Loucy (cell line): ENCODE measurements around the gene NEUROG3.

ENCODE experiments used
- H2AFZ ChIP-seq: fragments of 200-600 bp; sonication (generic); 2 replicates; pipeline ENCODE4 v1.6.0; 2016; ENCODE audit warnings: antibody characterized with exemption, mild to moderate bottlenecking, low read length, moderate library complexity
- H3F3A ChIP-seq: fragments of 200-600 bp; 2 replicates; pipeline ENCODE4 v1.6.0; 2016; ENCODE audit warnings: antibody characterized with exemption, low read depth, mild to moderate bottlenecking
- H3K27me3 ChIP-seq: fragments of 200-600 bp; sonication (generic); 2 replicates; pipeline ENCODE4 v1.6.1; 2014; ENCODE audit warnings: low read length, mild to moderate bottlenecking; ENCODE audit not compliant: insufficient read depth, poor library complexity, severe bottlenecking
- H3K36me3 ChIP-seq: fragments of 200-600 bp; sonication (generic); 2 replicates; pipeline ENCODE4 v1.6.1; 2016; ENCODE audit warnings: low read length; ENCODE audit not compliant: insufficient read depth
- H3K4me1 ChIP-seq: fragments of 200-600 bp; sonication (generic); 2 replicates; pipeline ENCODE4 v1.5.1; 2014; ENCODE audit warnings: low read length, mild to moderate bottlenecking; ENCODE audit not compliant: insufficient read depth, poor library complexity, severe bottlenecking
- H3K4me2 ChIP-seq: fragments of 200-600 bp; sonication (generic); 2 replicates; pipeline ENCODE4 v1.6.0; 2014; ENCODE audit warnings: antibody characterized with exemption, low read length, low read depth, mild to moderate bottlenecking; ENCODE audit not compliant: poor library complexity, severe bottlenecking
- H3K4me3 ChIP-seq: fragments of 200-600 bp; sonication (generic); 2 replicates; pipeline ENCODE4 v1.5.1; 2014; ENCODE audit warnings: low read length, mild to moderate bottlenecking, mixed read lengths; ENCODE audit not compliant: poor library complexity, severe bottlenecking
- H3K79me2 ChIP-seq: fragments of 200-600 bp; sonication (generic); 2 replicates; pipeline ENCODE4 v1.6.1; 2014; ENCODE audit warnings: low read length; ENCODE audit not compliant: insufficient read depth
- H3K9ac ChIP-seq: fragments of 200-600 bp; sonication (generic); 2 replicates; pipeline ENCODE4 v1.6.0; 2014; ENCODE audit warnings: mild to moderate bottlenecking, low read depth, low read length, moderate library complexity; ENCODE audit not compliant: poor library complexity, severe bottlenecking
- H3K9me2 ChIP-seq: fragments of 200-600 bp; sonication (generic); replicated peaks from 2 replicates; pipeline ENCODE4 v1.6.1; 2016; ENCODE audit warnings: low read depth, low read length, mixed read lengths
- H3K9me3 ChIP-seq: fragments of 200-600 bp; sonication (generic); 2 replicates; pipeline ENCODE4 v1.6.1; 2014; ENCODE audit warnings: mild to moderate bottlenecking, antibody characterized with exemption, low read length, low read depth; ENCODE audit not compliant: insufficient read depth
- H4K20me1 ChIP-seq: fragments of 200-600 bp; sonication (generic); 2 replicates; pipeline ENCODE4 v1.6.0; 2014; ENCODE audit warnings: antibody characterized with exemption, low read length, mild to moderate bottlenecking; ENCODE audit not compliant: insufficient read depth, poor library complexity, severe bottlenecking
- EZH2phosphoT487 ChIP-seq: fragments of 200-600 bp; IDR thresholded peaks from 2 replicates; pipeline ENCODE4 v1.6.1; 2018; ENCODE audit warnings: antibody characterized with exemption, mild to moderate bottlenecking, moderate library complexity, borderline replicate concordance
- TF ChIP-seq, protein P1 (sequence below): fragments of 200-600 bp; sonication (generic); conservative IDR thresholded peaks from 2 replicates; pipeline ENCODE4 v1.5.1; 2014; ENCODE audit warnings: mild to moderate bottlenecking, antibody characterized with exemption, low read length

The NEUROG3 gene

DNA sequence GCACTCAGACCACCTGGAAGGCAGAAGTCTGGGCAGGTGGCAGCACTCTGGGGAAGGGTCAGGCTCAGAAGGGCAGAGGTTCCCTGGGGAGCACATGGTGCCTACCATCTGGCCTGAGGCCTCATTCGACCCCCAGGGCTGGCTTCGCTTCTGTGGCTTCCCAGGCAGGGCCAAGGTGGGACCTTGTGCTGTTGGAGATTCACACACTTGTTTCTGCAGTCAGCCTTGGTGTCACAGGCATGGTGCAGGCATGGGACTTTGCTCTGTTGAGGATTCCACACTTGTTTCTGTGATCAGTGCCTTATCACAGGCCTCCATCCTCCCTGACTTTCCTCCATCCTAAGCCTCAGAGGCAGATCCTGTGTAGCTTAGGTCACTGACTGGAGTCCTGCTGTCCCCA is 45.5 kb upstream of the NEUROG3 start:
- H4K20me1 ChIP-seq = no peaks in the 10 kb centered on the region
- H3F3A ChIP-seq = no peaks in the 10 kb centered on the region
- no peaks in the 10 kb centered on the region for H3K36me3 ChIP-seq
- peaks cover 17% of the 10 kb centered on the region for H3K4me1 ChIP-seq
- no peak overlapping the region for H3K4me2 ChIP-seq
- peaks cover 8% of the 10 kb centered on the region; the same call in 1 of the 2 replicates for H3K9me3 ChIP-seq
- H3K4me3 ChIP-seq = no peak overlapping the region
- H3K79me2 ChIP-seq = no peaks in the 10 kb centered on the region
- no peak overlapping the region for H2AFZ ChIP-seq
- H3K9me2 ChIP-seq = no peaks in the 10 kb centered on the region
- peaks cover 4% of the 10 kb centered on the region for H3K27me3 ChIP-seq
- no peak for TF ChIP-seq EZH2phosphoT487
- TF ChIP-seq, protein P1, sequence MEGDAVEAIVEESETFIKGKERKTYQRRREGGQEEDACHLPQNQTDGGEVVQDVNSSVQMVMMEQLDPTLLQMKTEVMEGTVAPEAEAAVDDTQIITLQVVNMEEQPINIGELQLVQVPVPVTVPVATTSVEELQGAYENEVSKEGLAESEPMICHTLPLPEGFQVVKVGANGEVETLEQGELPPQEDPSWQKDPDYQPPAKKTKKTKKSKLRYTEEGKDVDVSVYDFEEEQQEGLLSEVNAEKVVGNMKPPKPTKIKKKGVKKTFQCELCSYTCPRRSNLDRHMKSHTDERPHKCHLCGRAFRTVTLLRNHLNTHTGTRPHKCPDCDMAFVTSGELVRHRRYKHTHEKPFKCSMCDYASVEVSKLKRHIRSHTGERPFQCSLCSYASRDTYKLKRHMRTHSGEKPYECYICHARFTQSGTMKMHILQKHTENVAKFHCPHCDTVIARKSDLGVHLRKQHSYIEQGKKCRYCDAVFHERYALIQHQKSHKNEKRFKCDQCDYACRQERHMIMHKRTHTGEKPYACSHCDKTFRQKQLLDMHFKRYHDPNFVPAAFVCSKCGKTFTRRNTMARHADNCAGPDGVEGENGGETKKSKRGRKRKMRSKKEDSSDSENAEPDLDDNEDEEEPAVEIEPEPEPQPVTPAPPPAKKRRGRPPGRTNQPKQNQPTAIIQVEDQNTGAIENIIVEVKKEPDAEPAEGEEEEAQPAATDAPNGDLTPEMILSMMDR = no peak
- no peak overlapping the region for H3K9ac ChIP-seq

- Histone ChIP-seq H3K4me1 (peaks cover 14% of the 10 kb centered on the region), H3K9me2 (no peaks in the 10 kb centered on the region), H3K9ac (no peak overlapping the region), H3K9me3 (peaks cover 2% of the 10 kb centered on the region; the same call in 1 of the 2 replicates), H3K27me3 (no peaks in the 10 kb centered on the region), H3K79me2 (no peaks in the 10 kb centered on the region), H3K4me3 (no peak overlapping the region), H3K4me2 (no peak overlapping the region), H3F3A (no peaks in the 10 kb centered on the region), H2AFZ (no peak overlapping the region), H4K20me1 (no peaks in the 10 kb centered on the region), H3K36me3 (no peaks in the 10 kb centered on the region)
- no peak for TF ChIP-seq EZH2phosphoT487
- TF ChIP-seq, protein P1 = no peak
Measured at GRCh38 chr10:69616358-69616757, 43.1 kb upstream of the NEUROG3 start.

DNA sequence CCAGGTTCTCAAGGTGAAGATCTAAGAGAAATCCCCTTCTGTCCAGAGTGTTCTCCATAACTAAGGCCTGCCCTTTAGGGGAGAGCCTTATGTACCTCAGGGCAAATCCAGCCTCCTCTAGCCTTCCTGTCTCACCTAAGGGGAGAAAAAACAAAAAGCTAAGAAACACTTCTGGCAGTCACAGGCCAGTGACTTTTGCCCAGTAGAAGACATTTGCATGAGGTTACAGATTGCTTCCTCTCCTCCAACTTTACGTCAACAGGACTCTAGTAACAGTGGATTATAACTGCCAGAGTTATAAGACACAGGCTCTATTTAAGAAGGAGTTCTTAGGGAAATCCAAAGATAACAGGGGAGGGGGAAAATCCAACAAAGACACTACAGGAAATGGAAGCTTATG is 40.9 kb upstream of the NEUROG3 start:
- Histone ChIP-seq H3K4me1 (no peaks in the 10 kb centered on the region), H3K4me3 (no peak overlapping the region), H2AFZ (no peak overlapping the region), H3K36me3 (no peaks in the 10 kb centered on the region), H4K20me1 (no peaks in the 10 kb centered on the region), H3F3A (no peaks in the 10 kb centered on the region), H3K27me3 (peaks cover 4% of the 10 kb centered on the region), H3K9ac (no peak overlapping the region), H3K79me2 (no peaks in the 10 kb centered on the region), H3K4me2 (no peak overlapping the region), H3K9me2 (no peaks in the 10 kb centered on the region), H3K9me3 (peaks cover 5% of the 10 kb centered on the region; the same call in 1 of the 2 replicates)
- TF ChIP-seq, protein P1 = no peak
- no peak for TF ChIP-seq EZH2phosphoT487
